Fibroblast of pulmonary artery (primary cell): ENCODE measurements around the gene TRAPPC4.
A peak's percentile ranks its signal among the peaks of the same experiment; 100 is the strongest.
"Not testable (repeated sequence)": the region's sequence is repeated elsewhere in the genome, so short reads cannot be mapped to it uniquely, and the experiment has no call there.

Experiments used
- DNase-seq: peaks from one replicate; pipeline ENCODE4 v3.0.0-alpha.2; 2010; ENCODE audit warnings: low read depth
- H3K4me3 ChIP-seq: replicated peaks from 2 replicates; pipeline ENCODE4 v1.5.1; 2011; ENCODE audit warnings: low read depth, mild to moderate bottlenecking, control low read depth, low read length, moderate library complexity
- CTCF ChIP-seq: IDR thresholded peaks from 2 replicates; pipeline ENCODE4 v1.5.1; 2011; ENCODE audit warnings: mild to moderate bottlenecking, control low read depth, low read length, inconsistent platforms; ENCODE audit errors: missing control alignments

Gene TRAPPC4

DNA sequence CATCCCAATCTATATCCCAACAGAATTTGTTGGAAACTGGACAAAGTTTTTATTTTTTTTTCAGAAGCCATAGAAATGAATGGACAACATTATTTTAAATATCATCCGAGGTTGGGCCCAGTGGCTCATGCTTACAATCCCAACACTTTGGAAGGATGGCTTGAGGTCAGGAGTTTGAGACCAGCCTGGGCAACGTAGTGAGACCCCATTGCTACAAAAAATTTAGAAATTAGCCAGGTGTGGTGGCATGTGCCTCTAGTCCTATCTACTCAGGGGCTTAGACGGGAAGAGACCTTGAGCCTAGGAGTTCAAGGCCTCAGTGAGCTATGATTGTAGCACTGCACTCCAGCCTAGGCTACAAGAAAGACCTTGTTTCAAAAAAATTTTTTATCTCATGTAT is 16.2 kb downstream of the TRAPPC4 start:
- no peak for DNase-seq
- no peak overlapping the region for H3K4me3 ChIP-seq
- TF ChIP-seq CTCF = no peak

GRCh38 chr11:119038884-119039283 is 20.3 kb downstream of the TRAPPC4 start:
- TF ChIP-seq CTCF = no peak
- no peak for DNase-seq
- H3K4me3 ChIP-seq = no peak overlapping the region

DNA sequence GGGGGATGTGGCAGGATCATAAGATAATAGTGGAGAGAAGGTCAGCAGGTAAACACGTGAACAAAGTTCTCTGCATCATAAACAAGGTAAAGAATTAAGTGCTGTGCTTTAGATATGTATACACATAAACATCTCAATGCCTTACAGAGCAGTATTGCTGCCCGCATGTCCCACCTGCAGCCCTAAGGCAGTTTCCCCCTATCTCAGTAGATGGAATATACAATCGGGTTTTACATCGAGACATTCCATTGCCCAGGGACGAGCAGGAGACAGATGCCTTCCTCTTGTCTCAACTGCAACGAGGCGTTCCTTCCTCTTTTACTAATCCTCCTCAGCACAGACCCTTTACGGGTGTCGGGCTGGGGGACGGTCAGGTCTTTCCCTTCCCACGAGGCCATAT is 20.9 kb downstream of the TRAPPC4 start:
- H3K4me3 ChIP-seq, DNase-seq: not testable (repeated sequence)

GRCh38 chr11:119041821-119042514 is 23.4 kb downstream of the TRAPPC4 start:
- no peak for TF ChIP-seq CTCF
- no peak for DNase-seq
- no peak overlapping the region for H3K4me3 ChIP-seq

GRCh38 chr11:119042927-119043326 is 24.4 kb downstream of the TRAPPC4 start:
- no peak for TF ChIP-seq CTCF
- no peak for DNase-seq
- no peak overlapping the region for H3K4me3 ChIP-seq

- DNase-seq = no peak
- peak; percentile 20 for TF ChIP-seq CTCF
- no peak overlapping the region for H3K4me3 ChIP-seq
These were observed 26.1 kb downstream of the TRAPPC4 start for GRCh38 chr11:119044708-119045107.

DNA sequence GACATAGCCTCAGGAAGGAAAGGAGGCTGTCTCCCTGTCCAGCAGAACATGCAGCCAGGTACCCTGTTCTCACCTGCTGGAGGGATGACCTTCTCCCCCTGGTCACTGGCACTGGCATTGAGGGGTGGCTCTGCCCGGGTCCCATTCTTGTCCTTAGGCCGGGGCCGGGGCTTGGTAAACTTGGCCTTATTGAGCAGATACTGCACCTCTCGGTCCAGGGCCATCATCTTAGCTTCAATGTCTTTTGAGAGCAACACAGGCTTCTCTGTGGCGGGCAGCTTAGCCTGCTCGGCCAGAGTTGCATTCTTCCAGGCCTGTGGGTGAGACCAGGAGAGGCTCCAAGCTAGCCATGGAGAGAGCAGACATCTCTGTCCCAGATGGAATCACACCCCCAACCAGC is 27.9 kb downstream of the TRAPPC4 start:
- TF ChIP-seq CTCF = no peak
- no peak for DNase-seq
- H3K4me3 ChIP-seq = no peak overlapping the region
